Endodermal cell (in vitro differentiated cells): ENCODE measurements around the gene AGRN. TPM values are rescaled to one million over a fixed set of nuclear protein-coding genes. Genes with fewer than 3 reads are reported as not detected.

Experiments
- DNase-seq: peaks from one replicate; pipeline ENCODE4 v3.0.0-alpha.2; 2017
- H3K27ac ChIP-seq: 2 replicates; pipeline ENCODE4 v1.5.1; 2013; ENCODE audit warnings: mild to moderate bottlenecking, low read depth, low read length, moderate library complexity
- H3K27me3 ChIP-seq: 2 replicates; pipeline ENCODE4 v1.6.1; 2013; ENCODE audit warnings: mild to moderate bottlenecking, low read length, moderate library complexity; ENCODE audit not compliant: insufficient read depth, control insufficient read depth, poor library complexity, severe bottlenecking
- H3K36me3 ChIP-seq: 2 replicates; pipeline ENCODE4 v1.7.0; 2013; ENCODE audit warnings: mild to moderate bottlenecking, low read length, moderate library complexity; ENCODE audit not compliant: control insufficient read depth, insufficient read depth
- H3K4me1 ChIP-seq: one replicate; pipeline ENCODE4 v1.7.0; 2013; ENCODE audit warnings: low read length; ENCODE audit not compliant: control insufficient read depth, insufficient read depth
- H3K4me3 ChIP-seq: 2 replicates; pipeline ENCODE4 v1.5.1; 2013; ENCODE audit warnings: mild to moderate bottlenecking, low read length, moderate library complexity
- H3K9ac ChIP-seq: 2 replicates; pipeline ENCODE4 v1.6.1; 2013; ENCODE audit warnings: mild to moderate bottlenecking, low read length, moderate library complexity; ENCODE audit not compliant: poor library complexity, severe bottlenecking; ENCODE audit errors: extremely low read depth
- H3K9me3 ChIP-seq: 2 replicates; pipeline ENCODE4 v1.6.1; 2013; ENCODE audit warnings: mild to moderate bottlenecking, low read length, moderate library complexity; ENCODE audit not compliant: control insufficient read depth
- H3K27ac Mint-ChIP-seq: 2 replicates; pipeline ENCODE4 v1.8.0; 2020; ENCODE audit warnings: mixed read lengths
- H3K27me3 Mint-ChIP-seq: 2 replicates; pipeline ENCODE4 v1.8.0; 2021; ENCODE audit warnings: mild to moderate bottlenecking, mixed read lengths; ENCODE audit not compliant: insufficient read depth
- H3K36me3 Mint-ChIP-seq: 2 replicates; pipeline ENCODE4 v1.8.0; 2020; ENCODE audit warnings: low read depth, mixed read lengths
- H3K4me1 Mint-ChIP-seq: 2 replicates; pipeline ENCODE4 v1.8.0; 2020; ENCODE audit warnings: mixed read lengths
- H3K4me3 Mint-ChIP-seq: 2 replicates; pipeline ENCODE4 v1.8.0; 2020; ENCODE audit warnings: mild to moderate bottlenecking, moderate library complexity, mixed read lengths
- H3K9me3 Mint-ChIP-seq: 2 replicates; pipeline ENCODE4 v1.8.0; 2020; ENCODE audit warnings: mild to moderate bottlenecking, mixed read lengths
- WGBS, 2 experiments: methylation state at CpG; one replicate each; pipeline versions ENCODE4 v1.1.5 to v1.1.7; 2013; ENCODE audit warnings: missing lambda C conversion rate in 2 of 2, mixed read lengths in 1 of 2; ENCODE audit not compliant: insufficient coverage in 1 of 2, insufficient read length in 1 of 2; 5-methylcytosine and 5-hydroxymethylcytosine counted together
- total RNA-seq, 2 donors: library from RNA; stranded (reverse); fragmentation: NEBNext Ultra II Directional in 1 of 2; extraction: Animal tissue kit (Norgen Biotek cat#: 25700) in 1 of 2; gene quantifications; 2 replicates in 1 of 2; 3 replicates in 1 of 2; pipeline ENCODE4 v1.2.1, GENCODE V29; 2021
- TF ChIP-seq, protein P1 (sequence below): fragments of 200-600 bp; sonication (generic); conservative IDR thresholded peaks from 2 replicates; pipeline ENCODE4 v1.5.0; 2021; ENCODE audit warnings: antibody characterized with exemption, mild to moderate bottlenecking

The AGRN gene
- total RNA-seq, 2 donors from 2014 or later: 269 to 288 TPM

DNA sequence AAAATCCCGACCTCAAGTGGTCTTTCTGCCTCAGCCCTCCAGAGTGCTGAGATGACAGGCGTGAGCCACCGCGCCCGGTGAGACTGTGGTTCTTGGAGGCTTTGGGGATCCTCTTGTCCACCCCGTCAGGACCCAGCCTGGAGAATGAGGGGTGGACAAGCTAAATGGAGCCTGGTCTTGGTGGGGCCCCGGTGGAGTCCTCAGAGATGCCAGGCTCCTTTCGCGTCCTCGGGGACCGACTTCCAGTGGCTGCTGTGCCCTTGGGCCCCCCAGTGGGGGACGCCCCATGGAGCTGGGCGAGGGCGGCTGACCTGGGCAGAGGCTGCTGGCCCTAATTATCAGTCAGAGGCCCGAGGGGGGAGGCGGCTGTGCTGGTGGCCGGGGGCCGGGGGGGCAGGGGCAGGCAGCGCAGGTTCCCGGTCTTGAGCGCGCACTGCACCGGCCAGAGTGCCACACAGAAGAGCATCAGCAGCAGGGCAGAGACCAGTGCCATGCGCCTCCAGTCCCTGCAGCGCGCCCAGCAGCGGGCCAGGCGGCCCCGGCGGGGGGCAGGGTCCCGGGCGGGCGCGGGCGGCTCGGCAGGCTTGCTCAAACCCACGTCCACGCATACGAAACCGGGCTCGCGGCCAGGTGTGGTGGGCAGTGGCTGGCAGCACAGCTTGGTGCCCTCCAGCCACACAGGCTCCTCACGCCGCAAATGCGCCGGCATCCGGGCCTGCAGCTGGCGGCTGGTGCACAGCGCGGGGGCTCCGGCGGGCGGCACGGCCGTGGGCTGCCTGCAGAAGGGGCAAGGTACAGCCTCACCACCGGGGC, 51.8 kb downstream of the AGRN start:
- no peaks in the 10 kb centered on the region for H3K9me3 Mint-ChIP-seq
- no peak overlapping the region for H3K9ac ChIP-seq
- no peak overlapping the region for H3K27ac Mint-ChIP-seq
- no peak overlapping the region for H3K4me3 ChIP-seq
- peaks cover 36% of the 10 kb centered on the region for H3K27me3 Mint-ChIP-seq
- no peaks in the 10 kb centered on the region for H3K9me3 ChIP-seq
- 91 to 95% methylated on average over 30 to 56 of the region's 56 CpGs for WGBS, 2 experiments
- H3K4me1 ChIP-seq: no peaks in the 10 kb centered on the region
- no peaks in the 10 kb centered on the region for H3K36me3 ChIP-seq
- no peak for DNase-seq
- H3K27me3 ChIP-seq: peaks cover 37% of the 10 kb centered on the region
- no peak overlapping the region for H3K27ac ChIP-seq
- TF ChIP-seq, protein P1, sequence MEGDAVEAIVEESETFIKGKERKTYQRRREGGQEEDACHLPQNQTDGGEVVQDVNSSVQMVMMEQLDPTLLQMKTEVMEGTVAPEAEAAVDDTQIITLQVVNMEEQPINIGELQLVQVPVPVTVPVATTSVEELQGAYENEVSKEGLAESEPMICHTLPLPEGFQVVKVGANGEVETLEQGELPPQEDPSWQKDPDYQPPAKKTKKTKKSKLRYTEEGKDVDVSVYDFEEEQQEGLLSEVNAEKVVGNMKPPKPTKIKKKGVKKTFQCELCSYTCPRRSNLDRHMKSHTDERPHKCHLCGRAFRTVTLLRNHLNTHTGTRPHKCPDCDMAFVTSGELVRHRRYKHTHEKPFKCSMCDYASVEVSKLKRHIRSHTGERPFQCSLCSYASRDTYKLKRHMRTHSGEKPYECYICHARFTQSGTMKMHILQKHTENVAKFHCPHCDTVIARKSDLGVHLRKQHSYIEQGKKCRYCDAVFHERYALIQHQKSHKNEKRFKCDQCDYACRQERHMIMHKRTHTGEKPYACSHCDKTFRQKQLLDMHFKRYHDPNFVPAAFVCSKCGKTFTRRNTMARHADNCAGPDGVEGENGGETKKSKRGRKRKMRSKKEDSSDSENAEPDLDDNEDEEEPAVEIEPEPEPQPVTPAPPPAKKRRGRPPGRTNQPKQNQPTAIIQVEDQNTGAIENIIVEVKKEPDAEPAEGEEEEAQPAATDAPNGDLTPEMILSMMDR: no peak
- no peaks in the 10 kb centered on the region for H3K4me1 Mint-ChIP-seq
- H3K36me3 Mint-ChIP-seq: no peaks in the 10 kb centered on the region
- H3K4me3 Mint-ChIP-seq: no peak overlapping the region

DNA sequence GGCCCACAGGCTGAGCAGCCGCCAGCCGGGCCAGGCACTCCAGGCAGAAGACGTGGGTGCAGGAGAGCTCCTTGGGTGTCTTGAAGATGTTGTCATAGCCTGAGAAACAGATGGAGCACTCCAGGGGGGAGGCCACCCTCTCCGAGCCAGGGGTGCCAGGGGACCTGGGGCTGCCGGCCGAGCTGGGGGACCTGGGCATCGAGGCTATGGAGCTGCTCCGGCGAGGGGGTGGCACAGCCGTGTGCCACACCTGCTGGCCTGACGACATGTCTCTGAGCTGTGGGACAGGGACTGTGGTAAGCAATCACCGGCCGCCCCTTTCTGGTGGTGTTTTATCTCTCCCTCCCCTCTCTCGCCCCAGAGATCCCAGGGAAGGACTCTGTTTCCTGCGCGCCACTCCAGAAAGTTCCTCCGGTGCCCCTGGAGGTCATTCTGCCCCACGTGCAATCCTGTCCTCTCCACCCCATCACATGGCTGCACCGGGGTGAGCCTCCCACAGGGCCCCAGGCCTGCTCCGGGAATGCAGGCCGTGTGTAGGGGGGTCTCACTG, 52.5 kb downstream of the AGRN start:
- H3K4me3 ChIP-seq: no peak overlapping the region
- Mint-ChIP-seq H3K9me3 (no peaks in the 10 kb centered on the region), H3K36me3 (no peaks in the 10 kb centered on the region), H3K27me3 (peaks cover 33% of the 10 kb centered on the region), H3K4me1 (no peaks in the 10 kb centered on the region), H3K27ac (no peak overlapping the region), H3K4me3 (no peak overlapping the region)
- WGBS, 2 experiments: 87 to 95% methylated on average over 14 to 21 of the region's 21 CpGs
- no peaks in the 10 kb centered on the region for H3K36me3 ChIP-seq
- no peak for DNase-seq
- H3K9me3 ChIP-seq: no peaks in the 10 kb centered on the region
- peaks cover 40% of the 10 kb centered on the region for H3K27me3 ChIP-seq
- H3K9ac ChIP-seq: no peak overlapping the region
- TF ChIP-seq, protein P1: no peak
- H3K27ac ChIP-seq: no peak overlapping the region
- H3K4me1 ChIP-seq: no peaks in the 10 kb centered on the region

DNA sequence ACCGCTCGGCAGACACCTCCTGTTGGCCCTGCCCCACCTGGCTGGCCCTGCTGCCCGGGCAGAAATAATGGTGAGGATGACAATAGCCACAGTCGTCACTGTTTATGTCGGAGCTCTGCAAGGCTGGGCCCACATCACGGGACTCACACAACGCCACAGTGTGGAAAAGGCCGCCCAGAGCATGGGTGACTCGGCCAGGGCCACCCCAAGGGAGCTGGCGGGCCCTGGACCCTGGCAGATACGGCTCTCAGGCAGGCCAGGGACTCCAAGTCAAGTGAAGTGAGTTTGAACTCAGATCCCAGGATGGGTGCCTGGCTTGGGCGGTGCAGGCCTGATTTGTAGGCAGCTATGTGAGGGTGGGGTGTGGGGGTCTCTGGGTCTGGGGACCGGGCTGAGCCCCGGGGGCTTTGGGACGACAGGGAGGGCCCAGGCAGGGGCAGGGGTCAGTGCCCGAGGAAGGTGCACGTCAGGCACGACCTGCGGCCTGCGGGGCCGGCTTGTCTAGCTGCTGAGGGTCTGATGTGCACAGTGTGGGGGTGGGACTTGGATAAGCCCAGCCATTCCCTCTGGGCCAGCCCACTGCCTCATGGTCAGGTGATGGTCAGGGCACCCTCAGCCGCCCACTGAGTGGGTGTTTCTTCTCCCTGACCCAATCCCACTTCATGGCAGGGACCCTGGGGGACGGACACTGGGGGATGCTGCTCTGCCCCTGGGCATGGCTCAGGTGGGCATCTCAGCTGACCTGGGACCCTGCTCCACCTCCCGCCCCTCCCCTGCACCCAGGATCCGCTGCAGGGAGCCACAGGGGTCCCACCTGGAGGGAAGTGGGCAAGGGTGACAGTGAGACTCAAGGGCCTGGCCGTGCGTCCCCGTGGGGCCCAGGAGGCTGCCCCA, 53.2 kb downstream of the AGRN start:
- no peak overlapping the region for H3K27ac ChIP-seq

More for the DNA sequence above, 53.2 kb downstream of the AGRN start:
- Histone ChIP-seq H3K9me3 (no peaks in the 10 kb centered on the region), H3K9ac (no peak overlapping the region), H3K36me3 (no peaks in the 10 kb centered on the region), H3K4me1 (no peaks in the 10 kb centered on the region), H3K27me3 (peaks cover 35% of the 10 kb centered on the region), H3K4me3 (no peak overlapping the region)
- TF ChIP-seq, protein P1: no peak
- H3K27ac Mint-ChIP-seq: no peak overlapping the region
- H3K4me1 Mint-ChIP-seq: no peaks in the 10 kb centered on the region
- WGBS, 2 experiments: 87 to 88% methylated on average over 11 to 28 of the region's 28 CpGs
- peaks cover 29% of the 10 kb centered on the region for H3K27me3 Mint-ChIP-seq
- H3K9me3 Mint-ChIP-seq: no peaks in the 10 kb centered on the region
- no peak for DNase-seq
- no peaks in the 10 kb centered on the region for H3K36me3 Mint-ChIP-seq
- H3K4me3 Mint-ChIP-seq: no peak overlapping the region
